HT1080 (cell line): ENCODE data around the gene SET. TPM values are rescaled to one million over a fixed set of nuclear protein-coding genes. Genes with fewer than 3 reads are reported as not detected.
"Not testable (repeated sequence)": the region's sequence is repeated elsewhere in the genome, so short reads cannot be mapped to it uniquely, and the experiment has no call there.

Experiments used
- DNase-seq: peaks from one replicate; pipeline ENCODE4 v3.0.0-alpha.2; 2015; ENCODE audit warnings: low read depth
- total RNA-seq: library from RNA; depleted of rRNA; stranded (reverse); fragments of >200 nt; shearing (Covaris generic); gene quantifications from 2 replicates; pipeline ENCODE4 v1.2.3, GENCODE V29; 2014

The SET gene
- total RNA-seq, 1 experiment from 2014 or later: 720 TPM

DNA sequence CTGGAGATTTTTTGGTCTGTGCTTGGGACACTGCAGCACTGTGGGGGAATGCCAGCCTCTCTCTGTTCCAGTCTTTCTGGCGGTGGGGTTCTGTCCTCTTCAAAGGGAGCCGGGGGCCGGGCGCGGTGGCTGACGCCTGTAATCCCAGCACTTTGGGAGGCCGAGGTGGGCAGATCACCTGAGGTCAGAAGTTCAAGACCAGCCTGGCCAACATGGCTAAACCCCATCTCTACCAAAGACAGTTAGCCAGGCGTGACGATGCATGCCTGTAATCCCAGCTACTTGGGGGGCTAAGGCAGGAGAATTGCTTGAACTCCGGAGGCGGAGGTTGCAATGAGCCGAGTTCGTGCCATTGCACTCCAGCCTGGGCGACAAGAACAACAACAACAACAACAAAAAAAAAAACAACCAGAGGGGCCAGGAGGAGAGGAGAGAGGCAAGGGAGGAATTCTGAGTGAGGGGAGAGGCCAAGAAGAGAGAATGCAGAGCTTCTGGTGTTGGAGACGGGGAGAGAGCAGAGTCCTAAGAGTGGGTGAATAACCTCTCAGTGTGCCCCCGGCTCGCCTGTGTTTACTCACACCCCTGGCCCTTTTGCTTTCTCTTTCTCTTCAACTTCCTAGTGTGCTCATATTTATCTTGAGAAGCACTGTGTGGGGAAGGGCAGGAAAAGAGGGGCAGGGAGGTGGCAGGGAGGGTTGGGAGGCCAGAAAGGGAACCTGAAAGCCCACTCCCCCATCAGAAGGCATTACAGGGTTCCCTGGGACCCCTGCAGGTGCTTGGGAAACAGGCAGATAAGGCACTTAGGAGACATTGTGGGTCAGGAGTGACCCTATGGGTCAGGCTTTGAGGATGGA, 3.2 kb upstream of the SET start:
- DNase-seq: no peak

DNA sequence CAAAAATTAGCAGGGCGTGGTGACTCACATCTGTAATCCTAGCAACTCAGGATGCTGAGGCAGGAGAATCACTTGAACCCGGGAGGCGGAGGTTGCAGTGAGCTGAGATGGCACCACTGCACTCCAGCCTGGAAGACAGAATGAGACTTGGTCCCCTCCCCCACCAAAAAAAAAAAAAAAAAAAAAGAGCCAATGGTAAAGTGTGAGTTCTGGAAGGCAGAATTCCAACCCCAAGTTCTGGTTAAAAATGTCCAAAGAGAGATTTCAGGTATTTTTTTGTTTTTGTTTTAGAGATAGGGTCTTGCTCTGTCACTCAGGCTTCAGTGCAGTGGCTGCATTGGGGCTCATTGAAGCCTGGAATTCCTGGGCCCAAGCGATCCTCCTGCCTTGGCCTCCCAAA, 1.6 kb upstream of the SET start:
- DNase-seq: no peak

DNA sequence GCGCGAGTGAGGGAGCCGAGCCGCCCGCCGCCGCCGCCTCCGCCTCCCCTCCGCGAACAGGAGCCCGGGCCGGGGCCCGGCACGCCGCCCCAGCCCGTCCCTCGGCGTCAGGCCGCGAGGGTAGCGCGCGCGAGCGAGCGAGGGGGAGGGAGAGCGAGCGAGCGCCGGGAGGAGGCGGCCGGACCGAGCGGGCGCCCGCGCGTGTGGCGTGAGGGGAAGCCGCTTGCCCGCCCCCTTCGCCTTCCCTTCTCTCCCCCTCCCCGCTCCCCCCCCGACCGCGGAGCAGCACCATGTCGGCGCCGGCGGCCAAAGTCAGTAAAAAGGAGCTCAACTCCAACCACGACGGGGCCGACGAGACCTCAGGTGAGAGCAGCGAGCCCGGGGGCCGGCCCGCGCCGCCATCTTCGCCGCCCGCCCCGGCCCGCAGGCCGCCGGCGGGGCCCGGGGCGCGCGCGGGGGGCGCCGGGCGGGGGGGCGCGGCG, 312 bp downstream of the SET start:
- DNase-seq: no peak

DNA sequence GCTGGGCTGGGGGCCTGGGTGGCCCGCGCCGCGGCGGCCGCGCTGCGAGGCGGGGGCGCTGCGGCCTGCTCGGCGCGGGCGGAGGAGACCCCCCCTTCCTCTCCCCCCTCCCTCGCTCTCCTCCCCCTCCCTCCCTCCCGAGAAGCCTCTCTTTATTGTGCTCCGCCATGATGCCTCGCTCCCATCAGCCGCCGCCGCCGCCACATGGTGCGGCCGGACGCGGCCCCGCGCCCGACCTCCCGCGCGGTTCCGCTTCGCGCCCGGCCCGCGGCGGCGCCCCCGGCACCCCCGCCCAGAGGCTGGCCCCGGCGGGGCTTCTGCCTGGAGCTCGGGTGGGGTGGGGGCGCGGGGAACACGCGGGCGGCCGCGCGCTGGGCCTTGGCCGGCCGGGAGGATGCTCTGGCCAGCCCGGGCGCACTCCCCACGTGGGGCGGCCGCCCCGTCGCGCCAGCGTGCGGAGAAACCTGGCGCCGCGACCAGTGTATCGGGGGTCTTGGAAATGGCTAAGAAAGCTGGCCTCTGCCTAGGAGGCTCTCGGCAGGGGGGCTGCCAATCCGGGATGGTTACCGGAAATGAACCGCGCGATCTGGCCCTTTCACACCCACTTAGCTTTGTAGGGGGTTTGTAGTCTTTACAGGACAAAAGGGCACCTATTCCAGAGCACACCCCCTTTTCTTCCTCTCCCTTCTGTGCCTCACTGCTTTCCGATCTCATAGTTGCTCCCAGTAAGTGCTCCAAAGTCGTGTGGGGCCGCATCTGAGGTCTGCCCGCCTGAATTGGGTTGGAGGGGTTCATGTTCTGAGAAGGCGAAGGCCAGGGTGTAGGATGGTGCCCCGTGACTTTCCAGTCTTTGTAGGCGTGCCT, 1.0 kb downstream of the SET start:
- DNase-seq: peak; percentile 33

DNA sequence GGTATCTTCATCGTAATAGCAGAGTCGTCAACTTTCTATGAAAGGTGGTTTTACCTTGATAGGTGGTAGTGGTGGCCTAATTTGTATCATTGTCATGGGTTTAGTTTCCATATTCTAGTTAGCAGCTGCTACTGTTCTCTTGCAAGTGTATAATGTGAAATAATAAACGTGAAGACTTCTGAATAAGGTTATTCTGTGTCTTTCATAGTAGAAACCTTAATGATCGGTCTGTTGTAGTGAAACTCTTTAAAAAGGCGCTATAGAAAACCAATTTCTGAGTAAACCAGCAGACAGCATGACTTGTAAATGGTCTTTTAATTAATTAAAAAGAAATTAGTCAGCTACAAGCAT, 1.6 kb downstream of the SET start:
- DNase-seq: no peak

DNA sequence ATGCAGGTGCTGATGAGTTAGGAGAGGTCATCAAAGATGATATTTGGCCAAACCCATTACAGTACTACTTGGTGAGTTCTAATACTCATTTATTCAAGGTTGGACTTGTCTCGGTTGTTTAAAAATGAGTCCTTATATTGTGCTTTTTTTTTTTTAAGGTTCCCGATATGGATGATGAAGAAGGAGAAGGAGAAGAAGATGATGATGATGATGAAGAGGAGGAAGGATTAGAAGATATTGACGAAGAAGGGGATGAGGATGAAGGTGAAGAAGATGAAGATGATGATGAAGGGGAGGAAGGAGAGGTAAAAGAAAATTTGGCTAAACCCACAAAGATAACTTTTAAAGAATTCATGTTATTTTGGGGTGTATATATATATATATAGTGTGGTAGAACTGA, 4.7 kb downstream of the SET start:
- DNase-seq: not testable (repeated sequence)

DNA sequence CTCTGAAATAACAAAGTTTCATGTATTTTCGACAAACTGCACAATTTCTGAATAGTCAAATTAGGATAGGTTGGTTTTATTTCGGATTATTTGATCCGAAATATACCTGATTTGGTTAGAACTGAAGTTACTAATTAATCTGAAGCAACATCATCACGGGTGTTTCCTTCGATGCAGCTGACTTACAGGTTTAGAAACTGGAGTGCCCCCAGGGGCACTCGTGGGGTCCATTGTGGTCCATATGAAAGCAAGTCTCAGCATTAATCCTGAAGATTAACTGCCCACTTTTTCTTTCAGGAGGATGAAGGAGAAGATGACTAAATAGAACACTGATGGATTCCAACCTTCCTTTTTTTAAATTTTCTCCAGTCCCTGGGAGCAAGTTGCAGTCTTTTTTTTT, 5.3 kb downstream of the SET start:
- DNase-seq: no peak

DNA sequence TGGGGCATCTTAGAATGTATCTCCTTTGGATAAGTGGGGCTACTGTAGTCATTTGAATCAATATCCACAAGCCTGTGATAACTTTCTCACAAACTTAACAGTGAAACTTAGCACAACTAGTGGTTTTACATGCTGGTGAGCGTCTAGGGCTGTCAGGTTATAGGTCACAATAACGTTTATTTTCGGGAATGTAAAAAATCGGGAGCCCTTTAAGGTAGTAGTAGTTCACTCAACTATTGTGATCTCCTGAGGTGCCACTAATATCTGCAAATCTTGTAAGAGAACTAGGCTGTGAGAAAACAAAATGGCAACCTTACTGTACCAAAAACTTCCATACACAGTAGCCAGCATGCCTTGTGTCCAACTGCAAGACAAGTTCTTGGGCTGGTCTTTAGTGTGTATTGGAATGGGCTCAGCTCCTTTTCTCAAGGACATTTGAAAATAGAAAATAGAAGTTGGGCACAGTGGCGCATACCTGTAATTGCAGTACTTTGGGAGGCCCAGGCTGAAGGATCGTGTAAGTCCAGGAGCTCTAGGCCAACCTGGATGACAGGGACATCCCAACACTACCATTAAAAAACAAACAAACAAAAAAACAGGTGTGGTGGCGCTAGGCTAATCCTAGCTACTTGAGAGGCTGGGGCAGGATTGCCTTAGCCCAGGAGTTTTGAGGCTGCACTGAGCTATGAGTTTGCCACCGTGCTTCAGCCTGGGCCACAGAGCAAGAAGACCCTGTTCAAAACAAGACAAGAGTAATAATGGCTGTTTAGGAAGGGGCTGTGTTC, 8.1 kb downstream of the SET start:
- no peak for DNase-seq

DNA sequence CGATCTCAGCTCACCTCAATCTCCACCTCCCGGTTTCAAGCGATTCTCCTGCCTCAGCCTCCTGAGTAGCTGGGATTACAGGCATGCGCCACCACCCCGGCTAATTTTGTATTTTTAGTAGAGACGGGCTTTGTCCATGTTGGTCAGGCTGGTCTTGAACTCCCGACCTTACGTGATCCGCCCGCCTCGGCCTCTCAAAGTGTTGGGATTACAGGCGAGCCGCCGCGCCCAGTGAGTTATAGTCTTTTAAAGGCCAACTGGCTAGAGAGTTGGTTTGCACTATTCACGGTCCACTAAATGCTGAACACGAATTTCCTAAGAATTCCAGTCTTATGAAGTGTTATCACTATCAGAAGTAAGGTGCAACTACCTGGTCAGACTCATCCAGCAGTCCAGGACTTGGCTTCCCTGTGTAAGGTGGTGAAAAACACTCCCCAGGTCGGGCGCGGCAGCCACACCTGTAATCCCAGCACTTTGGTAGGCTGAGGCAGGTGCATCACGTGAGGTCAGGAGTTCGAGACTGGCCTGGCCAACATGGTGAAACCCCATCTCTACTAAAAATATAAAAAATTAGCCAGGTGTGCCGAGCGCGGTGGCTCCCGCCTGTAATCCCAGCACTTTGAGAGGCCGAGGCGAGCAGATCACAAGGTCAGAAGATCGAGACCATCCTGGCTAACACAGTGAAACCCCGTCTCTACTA, 10.2 kb downstream of the SET start:
- DNase-seq: not testable (repeated sequence)

DNA sequence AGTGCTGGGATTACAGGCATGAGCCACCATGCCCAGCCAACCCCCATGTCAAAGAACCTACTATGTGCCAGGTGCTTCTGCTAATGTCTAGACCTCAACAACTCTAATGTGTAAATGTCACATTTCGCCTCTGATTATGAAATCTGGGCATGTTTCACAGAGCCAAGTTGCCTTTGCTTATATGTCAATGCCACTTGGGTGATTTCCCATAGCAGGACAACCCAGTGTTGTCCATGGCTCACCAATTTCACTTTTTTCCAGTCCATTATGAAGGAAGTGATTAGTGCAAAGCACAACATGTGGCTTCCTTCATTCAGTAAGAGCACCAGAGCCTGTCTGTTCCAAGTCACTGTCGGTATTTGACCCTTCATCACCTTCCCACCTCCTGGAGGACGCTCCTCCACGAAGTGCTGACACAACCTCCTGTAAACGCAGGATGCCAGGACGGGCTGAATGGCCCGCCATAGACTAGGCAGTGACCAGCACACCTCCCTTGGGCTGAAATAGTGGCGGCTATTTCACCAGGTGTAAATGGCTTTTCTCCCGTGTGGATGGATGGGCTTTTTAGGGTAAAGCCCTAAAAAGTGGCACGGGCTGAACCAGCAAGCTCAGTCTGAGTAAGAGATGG, 12.3 kb downstream of the SET start:
- DNase-seq: no peak

DNA sequence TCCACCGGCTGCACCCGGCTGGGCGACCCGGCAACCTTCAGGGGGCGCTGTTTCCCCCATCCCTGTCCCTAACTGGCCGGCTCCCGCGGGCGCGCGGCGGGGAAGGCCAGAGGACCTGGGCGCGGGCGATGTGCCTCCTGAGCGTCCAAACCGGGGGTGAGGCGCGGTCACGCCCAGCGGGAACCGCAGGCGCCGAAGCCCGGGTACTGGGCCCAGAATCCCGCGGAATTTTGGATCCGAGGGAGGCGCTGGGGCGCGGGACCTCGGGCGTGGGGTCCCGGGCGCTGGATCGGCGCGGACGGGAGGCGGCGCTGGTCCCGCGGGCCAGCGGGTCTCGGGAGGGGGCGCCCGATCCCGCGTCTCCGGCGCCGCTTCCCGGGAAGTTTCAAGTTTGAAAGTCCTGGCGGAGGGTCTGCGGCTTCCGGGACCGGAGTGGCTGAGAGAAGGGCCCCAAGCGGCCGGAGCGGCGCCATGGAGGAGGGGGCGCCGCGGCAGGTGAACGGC, 13.5 kb downstream of the SET start, which contains the start of gene PKN3:
Gene PKN3 (plus strand): TSS at position 59 of the 504 bp plus-strand sequence. CDS start 413 bp downstream, at position 472.
- peak; percentile 79 for DNase-seq

DNA sequence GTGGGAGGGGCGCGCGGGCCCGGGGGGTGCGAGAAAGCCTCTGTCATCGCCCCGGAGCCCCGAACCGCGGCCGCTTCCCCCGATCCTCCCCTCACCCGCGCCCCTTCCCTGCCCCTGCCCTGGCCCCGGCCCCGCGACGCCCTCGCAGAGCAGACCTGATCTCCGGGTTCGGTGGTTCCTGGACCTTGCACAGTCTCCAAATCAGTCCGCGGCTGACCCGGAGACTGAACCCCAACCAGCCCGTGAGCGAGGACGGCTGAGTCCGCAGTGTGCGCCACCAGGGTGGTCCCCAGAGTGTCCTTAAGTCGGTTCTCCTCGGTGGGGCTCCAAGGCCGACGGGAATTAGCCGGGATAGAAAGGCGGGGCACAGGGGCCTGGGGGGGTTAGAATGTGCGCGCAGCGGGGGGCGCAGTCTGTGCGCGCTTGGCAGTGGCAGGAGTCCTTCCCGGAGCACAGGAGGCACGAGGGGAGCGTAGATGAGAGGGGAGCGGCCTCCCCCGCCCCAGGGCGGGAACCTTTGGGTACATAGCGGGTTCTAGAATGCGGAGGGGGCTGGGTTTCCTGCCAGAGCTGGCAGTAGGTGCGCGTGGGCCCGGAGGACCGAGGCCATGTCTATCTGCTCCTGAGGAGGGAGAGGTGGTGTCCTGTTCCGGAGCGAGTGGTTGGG, 14.1 kb downstream of the SET start:
- no peak for DNase-seq

DNA sequence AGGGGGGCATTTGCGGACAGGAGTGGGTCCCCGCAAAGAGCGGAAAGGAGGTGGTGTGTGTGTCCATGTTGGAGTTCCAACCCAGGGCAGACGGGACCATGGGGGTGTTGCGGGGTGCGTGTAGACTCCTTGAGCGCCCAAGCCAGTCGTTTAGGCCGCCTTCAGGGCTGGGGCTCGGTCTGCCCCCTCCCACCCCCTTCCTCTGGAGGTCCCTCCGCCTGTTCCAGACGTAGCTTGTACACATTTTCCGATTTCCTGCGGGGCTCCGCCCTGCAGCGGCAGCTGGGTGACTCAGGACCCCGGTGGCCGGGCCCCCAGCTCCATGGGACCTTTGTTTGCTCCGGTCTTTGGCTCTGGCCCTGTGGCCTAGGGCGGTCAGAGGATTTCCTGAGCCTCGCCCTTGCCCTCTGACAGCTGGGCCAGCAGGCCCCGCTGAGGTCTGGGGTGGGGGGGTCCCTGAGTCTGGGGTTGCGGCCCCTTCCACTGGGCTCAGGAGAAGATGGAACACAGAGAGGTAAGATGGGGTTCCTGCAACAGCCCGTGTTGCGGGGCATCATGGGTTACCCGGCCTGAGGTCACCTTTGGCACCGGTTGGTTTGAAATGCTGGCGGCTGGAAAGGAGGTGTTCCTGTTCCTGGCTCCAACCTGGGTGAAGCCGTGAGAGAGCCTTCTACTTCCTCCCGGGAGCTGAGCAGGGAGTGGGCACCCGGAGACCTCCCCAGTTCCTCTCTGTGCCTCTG, 14.8 kb downstream of the SET start:
- no peak for DNase-seq

DNA sequence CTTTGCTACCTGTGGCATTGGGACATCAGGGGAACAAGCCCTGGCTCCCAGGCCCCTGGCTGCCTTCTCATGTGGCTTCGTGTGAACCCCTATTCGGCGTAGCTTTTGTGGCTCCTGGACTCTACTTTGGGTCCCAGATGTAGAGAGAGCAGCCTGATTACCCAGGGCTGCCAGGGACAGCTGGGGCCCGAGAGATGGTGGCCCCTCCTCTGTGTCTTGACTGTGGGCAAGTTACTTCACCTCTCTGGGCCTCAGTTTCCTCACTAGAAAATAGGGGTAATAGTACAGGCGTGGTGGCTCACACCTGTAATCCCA, 15.3 kb downstream of the SET start:
- no peak for DNase-seq

DNA sequence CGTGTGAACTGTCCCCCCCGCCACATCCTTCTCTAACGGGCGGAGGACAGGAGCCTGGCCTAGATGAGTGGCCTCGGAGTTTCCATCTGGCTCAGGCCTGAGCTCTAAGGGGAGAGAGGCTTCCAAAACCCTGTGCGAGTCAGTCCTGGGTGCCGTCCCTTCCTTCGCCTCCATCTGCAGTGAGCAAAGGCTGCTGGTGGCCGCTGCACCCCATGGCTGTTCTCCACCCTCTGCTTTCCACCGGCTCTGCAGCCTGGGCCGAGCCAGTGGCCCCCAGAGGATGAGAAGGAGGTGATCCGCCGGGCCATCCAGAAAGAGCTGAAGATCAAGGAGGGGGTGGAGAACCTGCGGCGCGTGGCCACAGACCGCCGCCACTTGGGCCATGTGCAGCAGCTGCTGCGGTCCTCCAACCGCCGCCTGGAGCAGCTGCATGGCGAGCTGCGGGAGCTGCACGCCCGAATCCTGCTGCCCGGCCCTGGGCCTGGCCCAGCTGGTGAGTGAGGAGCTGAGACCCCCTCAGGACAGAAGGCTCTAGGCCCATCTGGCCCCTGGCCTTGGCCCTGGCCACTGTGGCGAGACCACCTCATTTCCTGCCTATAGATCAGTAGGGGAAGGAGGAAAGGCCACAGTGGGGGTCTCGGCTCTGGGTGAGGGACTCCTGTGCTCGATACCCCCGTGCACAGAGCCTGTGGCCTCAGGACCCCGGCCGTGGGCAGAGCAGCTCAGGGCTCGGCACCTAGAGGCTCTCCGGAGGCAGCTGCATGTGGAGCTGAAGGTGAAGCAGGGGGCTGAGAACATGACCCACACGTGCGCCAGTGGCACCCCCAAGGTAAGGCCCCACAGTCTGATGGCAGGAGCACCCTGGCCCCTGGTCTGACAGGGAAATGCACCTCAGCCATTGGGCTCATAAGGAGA, 16.3 kb downstream of the SET start:
- no peak for DNase-seq

DNA sequence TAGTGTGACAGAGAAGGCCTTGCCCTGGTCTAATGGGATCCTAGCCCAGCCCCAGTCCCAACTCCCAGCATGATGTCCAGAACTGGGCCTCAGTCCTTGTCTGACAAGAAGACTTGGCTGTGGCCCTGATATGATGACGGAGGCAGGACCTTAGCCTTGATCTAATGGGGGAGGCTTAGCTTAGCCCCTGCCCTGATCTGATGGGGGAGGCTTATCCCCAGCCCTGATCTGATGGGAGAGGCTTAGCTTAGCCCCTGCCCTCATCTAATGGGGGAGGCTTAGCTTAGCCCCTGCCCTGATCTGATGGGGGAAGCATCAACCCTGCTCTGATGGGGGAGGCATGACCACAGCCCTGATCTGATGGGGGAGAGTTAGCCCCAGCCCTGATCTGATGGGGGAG, 17.0 kb downstream of the SET start:
- DNase-seq: no peak

DNA sequence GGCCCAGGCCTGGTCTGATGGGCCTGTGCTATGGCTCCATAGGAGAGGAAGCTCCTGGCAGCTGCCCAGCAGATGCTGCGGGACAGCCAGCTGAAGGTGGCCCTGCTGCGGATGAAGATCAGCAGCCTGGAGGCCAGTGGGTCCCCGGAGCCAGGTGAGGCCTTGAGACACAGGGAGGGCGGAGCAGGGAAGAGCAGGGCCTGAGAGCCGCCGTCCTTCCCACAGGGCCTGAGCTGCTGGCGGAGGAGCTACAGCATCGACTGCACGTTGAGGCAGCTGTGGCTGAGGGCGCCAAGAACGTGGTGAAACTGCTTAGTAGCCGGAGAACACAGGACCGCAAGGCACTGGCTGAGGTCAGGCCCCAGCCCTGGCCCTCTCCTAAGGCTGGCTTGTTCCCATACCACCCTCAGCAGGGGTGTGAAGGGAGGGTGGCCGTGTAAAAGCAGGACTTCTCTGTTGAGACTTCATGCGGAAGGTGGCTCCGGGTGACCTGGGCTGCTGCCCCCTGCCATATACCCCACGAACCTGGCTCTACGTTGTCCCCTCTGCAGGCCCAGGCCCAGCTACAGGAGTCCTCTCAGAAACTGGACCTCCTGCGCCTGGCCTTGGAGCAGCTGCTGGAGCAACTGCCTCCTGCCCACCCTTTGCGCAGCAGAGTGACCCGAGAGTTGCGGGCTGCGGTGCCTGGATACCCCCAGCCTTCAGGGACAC, 17.8 kb downstream of the SET start:
- no peak for DNase-seq
